ENCODE results near the gene NUP153.

DNA sequence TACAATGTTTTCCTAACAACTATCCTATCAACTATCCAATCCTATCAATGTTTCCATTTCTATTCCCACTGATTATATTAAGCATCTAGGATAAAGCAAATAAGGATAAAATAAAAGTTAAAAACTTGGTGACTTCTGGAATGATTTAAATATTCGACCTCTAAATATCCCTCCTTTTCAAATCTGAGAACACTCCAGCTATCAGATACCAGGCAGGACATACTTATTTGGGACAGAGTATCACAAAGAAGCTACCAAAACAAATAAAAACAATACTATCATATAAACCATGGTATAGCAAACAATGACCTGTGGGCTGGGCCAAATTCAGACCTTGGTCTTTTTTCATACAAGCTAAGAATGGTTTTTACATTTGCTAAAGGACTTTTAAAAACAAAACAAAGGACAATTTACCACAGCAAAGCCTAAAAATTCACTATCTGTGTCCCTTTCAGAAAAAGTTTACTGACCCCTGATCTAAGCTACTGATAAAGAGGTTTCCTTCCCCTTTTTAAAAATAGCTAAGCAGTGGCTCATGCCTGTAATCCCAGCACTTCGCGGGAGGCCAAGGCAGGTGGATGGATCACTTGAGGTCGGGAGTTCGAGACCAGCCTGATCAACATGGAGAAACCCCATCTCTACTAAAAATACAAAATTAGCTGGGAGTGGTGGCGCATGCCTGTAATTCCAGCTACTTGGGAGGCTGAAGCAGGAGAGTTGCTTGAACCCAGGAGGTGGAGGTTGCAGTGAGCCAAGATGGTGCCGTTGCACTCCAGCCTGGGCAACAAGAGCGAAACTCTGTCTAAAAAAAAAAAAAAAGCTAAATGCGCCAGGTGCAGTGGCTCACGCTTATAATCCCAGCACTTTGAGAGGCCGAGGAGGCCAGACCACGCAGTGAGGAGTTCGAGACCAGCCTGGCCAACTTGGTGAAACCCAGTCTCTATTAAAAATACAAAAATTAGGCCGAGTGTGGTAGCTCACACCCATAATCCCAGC lies 6.0 kb downstream of the NUP153 start:
- TF ChIP-seq, protein P1, sequence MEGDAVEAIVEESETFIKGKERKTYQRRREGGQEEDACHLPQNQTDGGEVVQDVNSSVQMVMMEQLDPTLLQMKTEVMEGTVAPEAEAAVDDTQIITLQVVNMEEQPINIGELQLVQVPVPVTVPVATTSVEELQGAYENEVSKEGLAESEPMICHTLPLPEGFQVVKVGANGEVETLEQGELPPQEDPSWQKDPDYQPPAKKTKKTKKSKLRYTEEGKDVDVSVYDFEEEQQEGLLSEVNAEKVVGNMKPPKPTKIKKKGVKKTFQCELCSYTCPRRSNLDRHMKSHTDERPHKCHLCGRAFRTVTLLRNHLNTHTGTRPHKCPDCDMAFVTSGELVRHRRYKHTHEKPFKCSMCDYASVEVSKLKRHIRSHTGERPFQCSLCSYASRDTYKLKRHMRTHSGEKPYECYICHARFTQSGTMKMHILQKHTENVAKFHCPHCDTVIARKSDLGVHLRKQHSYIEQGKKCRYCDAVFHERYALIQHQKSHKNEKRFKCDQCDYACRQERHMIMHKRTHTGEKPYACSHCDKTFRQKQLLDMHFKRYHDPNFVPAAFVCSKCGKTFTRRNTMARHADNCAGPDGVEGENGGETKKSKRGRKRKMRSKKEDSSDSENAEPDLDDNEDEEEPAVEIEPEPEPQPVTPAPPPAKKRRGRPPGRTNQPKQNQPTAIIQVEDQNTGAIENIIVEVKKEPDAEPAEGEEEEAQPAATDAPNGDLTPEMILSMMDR (conservative IDR thresholded peaks at IDR 0.05; ENCODE audit: low read depth, low read length) = no peak
- TF ChIP-seq EZH2 (IDR thresholded peaks at IDR 0.05; ENCODE audit: borderline replicate concordance, low read depth, low read length, poor library complexity, severe bottlenecking) = no peak

Data from A673 (cell line).